ENCODE measurements around the gene PEAK1. TPM values are rescaled to one million over a fixed set of nuclear protein-coding genes. Genes with fewer than 3 reads are reported as not detected.

The PEAK1 gene
- polyA plus RNA-seq (ENCODE audit: insufficient read length in 12 of 12), result 10 to 100 TPM in 11 of 12 donors, not detected in 1; 30.1 to 62.5 (median 38.3) TPM
- long read RNA-seq, donor 1, full-length matches to known transcripts, result 1 of 6 reads
- long read RNA-seq, donor 1, partial matches to known transcripts, result 5 of 6 reads
- long read RNA-seq, donor 1, other reads (novel, unspliced or antisense), result 0 of 6 reads
- long read RNA-seq, donor 2, partial matches to known transcripts, result 5 of 5 reads
- long read RNA-seq, donor 2, other reads (novel, unspliced or antisense), result 0 of 5 reads
- long read RNA-seq, donor 3, result 0 reads
- long read RNA-seq, donor 4, partial matches to known transcripts, result 13 of 13 reads
- long read RNA-seq, donor 4, other reads (novel, unspliced or antisense), result 0 of 13 reads
- long read RNA-seq, donor 5, full-length matches to known transcripts, result 4 of 59 reads
- long read RNA-seq, donor 5, partial matches to known transcripts, result 42 of 59 reads
- long read RNA-seq, donor 5, other reads (novel, unspliced or antisense), result 13 of 59 reads
- long read RNA-seq, donor 6, partial matches to known transcripts, result 5 of 5 reads
- long read RNA-seq, donor 6, other reads (novel, unspliced or antisense), result 0 of 5 reads
- long read RNA-seq, donor 7, result 0 reads
- long read RNA-seq, donor 8, full-length matches to known transcripts, result 4 of 34 reads
- long read RNA-seq, donor 8, partial matches to known transcripts, result 30 of 34 reads
- long read RNA-seq, donor 8, other reads (novel, unspliced or antisense), result 0 of 34 reads
- long read RNA-seq, donor 9, full-length matches to known transcripts, result 1 of 7 reads
- long read RNA-seq, donor 9, partial matches to known transcripts, result 6 of 7 reads
- long read RNA-seq, donor 9, other reads (novel, unspliced or antisense), result 0 of 7 reads
- long read RNA-seq, donor 10, partial matches to known transcripts, result 19 of 19 reads
- long read RNA-seq, donor 10, other reads (novel, unspliced or antisense), result 0 of 19 reads
- long read RNA-seq, donor 11, full-length matches to known transcripts, result 1 of 1 reads
- long read RNA-seq, donor 11, partial matches to known transcripts, result 0 of 1 reads
- long read RNA-seq, donor 11, other reads (novel, unspliced or antisense), result 0 of 1 reads

GRCh38 chr15:77419836-77420609 lies at the start of gene PEAK1:
Gene PEAK1, minus strand, starts transcription at chr15:77420104. Its CDS starts 238,178 bp downstream, at chr15:77181926.
- DNase-seq, result peak; percentile 99

GRCh38 chr15:77468896-77469295 lies 49.0 kb upstream of the PEAK1 start:
- DNase-seq, result no peak

GRCh38 chr15:77466521-77466920 lies 46.6 kb upstream of the PEAK1 start:
- no peak for DNase-seq

- no peak for DNase-seq
Observed at GRCh38 chr15:77464129-77464865, 44.4 kb upstream of the PEAK1 start.

GRCh38 chr15:77461486-77461885 lies 41.6 kb upstream of the PEAK1 start:
- no peak for DNase-seq

GRCh38 chr15:77459031-77459430 lies 39.1 kb upstream of the PEAK1 start:
- no peak for DNase-seq

- DNase-seq, result no peak
Observed at GRCh38 chr15:77457905-77458265, 38.0 kb upstream of the PEAK1 start.

GRCh38 chr15:77457191-77457904 lies 37.4 kb upstream of the PEAK1 start:
- DNase-seq, result no peak

GRCh38 chr15:77456746-77457145 lies 36.8 kb upstream of the PEAK1 start:
- no peak for DNase-seq

- DNase-seq, result peak; percentile 57
Observed at GRCh38 chr15:77455696-77456321, 35.9 kb upstream of the PEAK1 start.

GRCh38 chr15:77454951-77455350 lies 35.0 kb upstream of the PEAK1 start:
- no peak for DNase-seq

GRCh38 chr15:77454265-77454664 lies 34.4 kb upstream of the PEAK1 start:
- no peak for DNase-seq

- no peak for DNase-seq
Observed at GRCh38 chr15:77446840-77447390, 27.0 kb upstream of the PEAK1 start.

GRCh38 chr15:77440378-77440999 lies 20.6 kb upstream of the PEAK1 start:
- DNase-seq, result no peak

- DNase-seq, result no peak
Observed at GRCh38 chr15:77437264-77437663, 17.4 kb upstream of the PEAK1 start.

- DNase-seq, result no peak
Observed at GRCh38 chr15:77436822-77437221, 16.9 kb upstream of the PEAK1 start.

GRCh38 chr15:77430652-77431051 lies 10.7 kb upstream of the PEAK1 start:
- DNase-seq, result no peak

GRCh38 chr15:77430213-77430612 lies 10.3 kb upstream of the PEAK1 start:
- no peak for DNase-seq

GRCh38 chr15:77426871-77427270 lies 7.0 kb upstream of the PEAK1 start:
- no peak for DNase-seq

Data from muscle of arm (tissue), 14 donors.